Measurements from ENCODE around the gene ZNF354B.
"Not testable (repeated sequence)": the region's sequence is repeated elsewhere in the genome, so short reads cannot be mapped to it uniquely, and the experiment has no call there.

Gene ZNF354B

GRCh38 chr5:178851951-178852350, 7.8 kb upstream of the ZNF354B start:
- H3K4me3 ChIP-seq (ENCODE audit: low read depth, low read length): no peak overlapping the region
- no peak for DNase-seq (ENCODE audit: low read depth)
- no peak for TF ChIP-seq CTCF (IDR thresholded peaks at IDR 0.05; ENCODE audit: control insufficient read depth, extremely low read depth, insufficient read depth)

GRCh38 chr5:178854284-178854683, 5.5 kb upstream of the ZNF354B start:
- no peak for DNase-seq (ENCODE audit: low read depth)
- no peak for TF ChIP-seq CTCF (IDR thresholded peaks at IDR 0.05; ENCODE audit: control insufficient read depth, extremely low read depth, insufficient read depth)
- no peak overlapping the region for H3K4me3 ChIP-seq (ENCODE audit: low read depth, low read length)

- H3K4me3 ChIP-seq (ENCODE audit: low read depth, low read length): peak overlapping the region; percentile 65
- not testable (repeated sequence) for DNase-seq (ENCODE audit: low read depth)
These were observed 862 bp downstream of the ZNF354B start for GRCh38 chr5:178860615-178861014.

GRCh38 chr5:178861627-178862026, 1.9 kb downstream of the ZNF354B start:
- TF ChIP-seq CTCF (IDR thresholded peaks at IDR 0.05; ENCODE audit: control insufficient read depth, extremely low read depth, insufficient read depth): no peak
- no peak for DNase-seq (ENCODE audit: low read depth)
- H3K4me3 ChIP-seq (ENCODE audit: low read depth, low read length): no peak overlapping the region

GRCh38 chr5:178866946-178867345, 7.2 kb downstream of the ZNF354B start:
- TF ChIP-seq CTCF (IDR thresholded peaks at IDR 0.05; ENCODE audit: control insufficient read depth, extremely low read depth, insufficient read depth): no peak
- H3K4me3 ChIP-seq (ENCODE audit: low read depth, low read length): no peak overlapping the region
- DNase-seq (ENCODE audit: low read depth): no peak

GRCh38 chr5:178869577-178869976, 9.8 kb downstream of the ZNF354B start:
- no peak for TF ChIP-seq CTCF (IDR thresholded peaks at IDR 0.05; ENCODE audit: control insufficient read depth, extremely low read depth, insufficient read depth)
- no peak overlapping the region for H3K4me3 ChIP-seq (ENCODE audit: low read depth, low read length)
- DNase-seq (ENCODE audit: low read depth): no peak

- no peak for TF ChIP-seq CTCF (IDR thresholded peaks at IDR 0.05; ENCODE audit: control insufficient read depth, extremely low read depth, insufficient read depth)
- no peak overlapping the region for H3K4me3 ChIP-seq (ENCODE audit: low read depth, low read length)
- DNase-seq (ENCODE audit: low read depth): no peak
These were observed 10.7 kb downstream of the ZNF354B start for GRCh38 chr5:178870411-178870810.

Data from LNCaP clone FGC (cell line).